Sigmoid colon (tissue), 4 donors: Measurements from ENCODE around the gene CPS1.

Experiments used
- CTCF ChIP-seq, 4 experiments: fragments of 450-650 bp in 3 of 4; fragments of 200-600 bp in 1 of 4; IDR thresholded peaks; one replicate each; pipeline ENCODE4 v1.5.1; 2016 to 2019; ENCODE audit warnings: antibody characterized with exemption in 4 of 4, mild to moderate bottlenecking in 3 of 4, moderate library complexity in 2 of 4
- EP300 ChIP-seq, 4 donors: sonication (generic); formaldehyde crosslinking; IDR thresholded peaks; one replicate each; pipeline ENCODE4 v1.6.1; 2017; ENCODE audit warnings: antibody characterized with exemption in 4 of 4
- POLR2A ChIP-seq, 2 donors: fragments of 450-650 bp; IDR thresholded peaks; one replicate each; pipeline ENCODE4 v1.6.1; 2016; ENCODE audit warnings: antibody characterized with exemption in 2 of 2, mild to moderate bottlenecking in 2 of 2, moderate library complexity in 2 of 2
- POLR2AphosphoS5 ChIP-seq, 4 donors: sonication (generic); formaldehyde crosslinking; IDR thresholded peaks; one replicate each; pipeline ENCODE4 v1.6.1; 2017; ENCODE audit warnings: antibody characterized with exemption in 4 of 4

DNA sequence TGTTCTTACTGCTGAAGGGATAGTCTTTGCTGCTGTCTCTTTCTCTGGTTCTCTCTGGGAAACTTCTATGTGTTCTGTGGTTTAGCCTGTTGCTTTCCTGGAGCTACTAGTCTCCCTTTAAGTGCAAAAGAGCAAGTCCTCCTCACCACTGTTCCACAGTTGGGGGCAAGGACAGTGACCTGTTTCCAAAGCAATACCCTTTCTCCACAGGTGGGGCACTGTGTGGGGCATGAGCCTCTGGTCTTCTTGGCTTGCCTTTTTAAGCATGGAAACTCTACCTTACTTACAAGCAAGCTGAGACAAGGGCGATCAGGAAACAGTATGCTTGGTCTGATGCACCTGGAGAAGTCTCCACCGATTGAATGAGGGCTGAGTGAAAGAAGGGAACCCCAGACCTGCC lies 156.7 kb downstream of the CPS1 start:
- TF ChIP-seq EP300 (IDR thresholded peaks at IDR 0.05) (no peak), CTCF (IDR thresholded peaks at IDR 0.05) (no peak), POLR2A (IDR thresholded peaks at IDR 0.05) (no peak), POLR2AphosphoS5 (IDR thresholded peaks at IDR 0.05) (no peak)
